ENCODE data around the gene KLHL29.

- no peak for TF ChIP-seq EZH2phosphoT487 (IDR thresholded peaks at IDR 0.05; ENCODE audit: insufficient read depth, low read depth)
- no peak for TF ChIP-seq EZH2 (IDR thresholded peaks at IDR 0.05; ENCODE audit: insufficient read depth, poor library complexity, severe bottlenecking)
Observed at GRCh38 chr2:23530909-23531276, 145.9 kb downstream of the KLHL29 start.

Measured in GM23248 (cell line).